DND-41 (cell line): Measurements from ENCODE around the gene PMP22.

Experiments used
- EZH2 ChIP-seq: IDR thresholded peaks from 3 replicates; pipeline ENCODE4 v1.6.1; 2012; ENCODE audit warnings: borderline replicate concordance, low read depth, mild to moderate bottlenecking, moderate library complexity, low read length, inconsistent platforms; ENCODE audit not compliant: severe bottlenecking
- TF ChIP-seq, protein P1 (sequence below): IDR thresholded peaks from 2 replicates; pipeline ENCODE4 v1.5.1; 2012; ENCODE audit warnings: borderline replicate concordance, low read length, moderate library complexity, mild to moderate bottlenecking; ENCODE audit not compliant: poor library complexity, severe bottlenecking; ENCODE audit errors: extremely low read depth

DNA sequence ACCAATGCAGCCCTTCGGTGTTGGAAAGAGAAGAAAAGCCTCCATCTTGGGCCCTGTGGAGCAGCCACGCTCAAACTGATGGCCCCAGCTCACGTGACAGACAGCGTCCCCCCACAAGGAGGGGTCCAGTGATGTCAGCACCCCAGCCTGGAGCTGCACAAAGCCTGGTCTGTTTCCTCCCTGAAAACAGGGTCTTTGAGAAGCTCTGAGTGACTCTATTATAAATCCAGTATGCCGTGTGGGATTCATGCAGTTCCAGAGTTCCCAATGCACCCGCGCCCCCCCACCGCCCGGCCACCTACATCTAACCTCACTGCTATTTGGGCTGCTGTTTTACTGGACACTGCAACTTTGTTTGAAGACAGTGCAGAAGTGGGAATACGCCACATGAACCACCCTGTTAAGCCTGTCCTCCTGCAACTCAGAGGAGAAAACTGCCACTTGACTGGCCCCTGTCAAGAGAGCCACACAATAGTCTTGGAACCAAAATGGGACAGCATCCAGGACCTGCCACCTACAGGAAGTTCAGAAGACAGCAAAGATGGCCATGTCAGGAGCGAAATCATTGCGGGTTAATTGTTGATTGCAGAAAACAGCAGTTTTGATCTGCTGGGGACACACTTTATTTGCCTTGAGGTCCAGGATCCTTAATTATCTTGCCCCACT lies 33.1 kb downstream of the PMP22 start:
- TF ChIP-seq, protein P1, sequence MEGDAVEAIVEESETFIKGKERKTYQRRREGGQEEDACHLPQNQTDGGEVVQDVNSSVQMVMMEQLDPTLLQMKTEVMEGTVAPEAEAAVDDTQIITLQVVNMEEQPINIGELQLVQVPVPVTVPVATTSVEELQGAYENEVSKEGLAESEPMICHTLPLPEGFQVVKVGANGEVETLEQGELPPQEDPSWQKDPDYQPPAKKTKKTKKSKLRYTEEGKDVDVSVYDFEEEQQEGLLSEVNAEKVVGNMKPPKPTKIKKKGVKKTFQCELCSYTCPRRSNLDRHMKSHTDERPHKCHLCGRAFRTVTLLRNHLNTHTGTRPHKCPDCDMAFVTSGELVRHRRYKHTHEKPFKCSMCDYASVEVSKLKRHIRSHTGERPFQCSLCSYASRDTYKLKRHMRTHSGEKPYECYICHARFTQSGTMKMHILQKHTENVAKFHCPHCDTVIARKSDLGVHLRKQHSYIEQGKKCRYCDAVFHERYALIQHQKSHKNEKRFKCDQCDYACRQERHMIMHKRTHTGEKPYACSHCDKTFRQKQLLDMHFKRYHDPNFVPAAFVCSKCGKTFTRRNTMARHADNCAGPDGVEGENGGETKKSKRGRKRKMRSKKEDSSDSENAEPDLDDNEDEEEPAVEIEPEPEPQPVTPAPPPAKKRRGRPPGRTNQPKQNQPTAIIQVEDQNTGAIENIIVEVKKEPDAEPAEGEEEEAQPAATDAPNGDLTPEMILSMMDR = no peak
- no peak for TF ChIP-seq EZH2
